Thymus (tissue), 11 donors: ENCODE data around the gene CDH13. TPM values are rescaled to one million over a fixed set of nuclear protein-coding genes. Genes with fewer than 3 reads are reported as not detected.

Source experiments
- DNase-seq, 9 donors: peaks; one replicate each; pipeline ENCODE4 v3.0.0-alpha.2; 2013; ENCODE audit warnings: low spot score in 9 of 9, low read depth in 6 of 9, missing footprints in 1 of 9
- H3K27ac ChIP-seq, 2 donors: one replicate each; pipeline ENCODE4 v1.5.1; 2013; ENCODE audit warnings: control low read depth in 1 of 2, low read depth in 1 of 2, low read length in 1 of 2, mild to moderate bottlenecking in 1 of 2, moderate library complexity in 1 of 2
- H3K27me3 ChIP-seq, 2 donors: one replicate each; pipeline ENCODE4 v1.5.1; 2013; ENCODE audit warnings: low read length in 1 of 2; ENCODE audit not compliant: control insufficient read depth in 2 of 2, insufficient read depth in 1 of 2
- H3K36me3 ChIP-seq, 2 donors: one replicate each; pipeline ENCODE4 v1.5.1; 2013; ENCODE audit warnings: low read length in 1 of 2, mild to moderate bottlenecking in 1 of 2, moderate library complexity in 1 of 2; ENCODE audit not compliant: control insufficient read depth in 2 of 2, insufficient read depth in 2 of 2
- H3K4me1 ChIP-seq, 2 donors: one replicate each; pipeline ENCODE4 v1.5.1; 2013; ENCODE audit warnings: low read length in 2 of 2; ENCODE audit not compliant: control insufficient read depth in 2 of 2, insufficient read depth in 2 of 2
- H3K4me3 ChIP-seq, 2 donors: one replicate each; pipeline ENCODE4 v1.5.1; 2013; ENCODE audit warnings: low read length in 2 of 2, control low read depth in 1 of 2, mild to moderate bottlenecking in 1 of 2
- H3K9me3 ChIP-seq, 2 donors: one replicate each; pipeline ENCODE4 v1.5.1; 2013; ENCODE audit warnings: low read length in 1 of 2, mild to moderate bottlenecking in 1 of 2; ENCODE audit not compliant: control insufficient read depth in 2 of 2, insufficient read depth in 1 of 2
- WGBS: extraction: QIAGEN DNeasy Blood & Tissue Kit; methylation state at CpG from one replicate; pipeline ENCODE4 v1.1.7; 2013; 5-methylcytosine and 5-hydroxymethylcytosine counted together
- polyA plus RNA-seq: library from polyadenylated mRNA; stranded (reverse); fragments of 200-250 nt; gene quantifications from one replicate; pipeline ENCODE4 v1.2.3, GENCODE V29; 2013
- total RNA-seq: library from RNA; stranded (reverse); fragments of 120-200 nt; gene quantifications from one replicate; pipeline ENCODE4 v1.2.4, GENCODE V29; 2013
- donor health status: healthy.

Gene CDH13
- total and polyA plus RNA-seq, 2 donors: 1.5 to 3.7 TPM

GRCh38 chr16:83550183-83550569 is 923.4 kb downstream of the CDH13 start:
- H3K4me3 ChIP-seq: no peak overlapping the region
- no peaks in the 10 kb centered on the region for H3K36me3 ChIP-seq
- no peaks in the 10 kb centered on the region for H3K27me3 ChIP-seq
- H3K4me1 ChIP-seq: no peaks in the 10 kb centered on the region
- 74% methylated on average over 4 of the region's 4 CpGs for WGBS
- no peaks in the 10 kb centered on the region for H3K9me3 ChIP-seq
- no peak for DNase-seq
- no peak overlapping the region for H3K27ac ChIP-seq

DNA sequence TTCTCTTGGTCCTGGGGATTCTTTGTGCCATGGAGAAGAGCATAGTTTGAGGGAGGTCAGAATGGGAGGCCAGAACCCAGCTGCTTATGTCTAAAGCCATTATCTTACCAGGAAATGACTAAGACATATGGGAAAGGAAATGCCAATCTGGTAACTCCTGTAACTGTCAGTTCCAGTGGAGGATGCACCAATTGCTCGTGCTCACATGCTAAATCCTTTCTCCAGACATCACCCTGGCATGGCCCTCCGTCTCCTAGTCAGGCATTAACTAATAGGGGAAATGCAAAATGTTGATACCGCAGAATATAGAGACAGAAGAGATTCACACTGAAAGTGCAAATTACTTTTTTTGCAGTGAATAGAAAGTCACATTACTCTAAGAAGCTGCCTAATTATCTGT is 925.5 kb downstream of the CDH13 start:
- no peak for DNase-seq
- Histone ChIP-seq H3K27ac (no peak overlapping the region), H3K27me3 (no peaks in the 10 kb centered on the region), H3K4me1 (no peaks in the 10 kb centered on the region), H3K4me3 (no peak overlapping the region), H3K36me3 (no peaks in the 10 kb centered on the region), H3K9me3 (no peaks in the 10 kb centered on the region)
- 76% methylated on average over 3 of the region's 3 CpGs for WGBS

DNA sequence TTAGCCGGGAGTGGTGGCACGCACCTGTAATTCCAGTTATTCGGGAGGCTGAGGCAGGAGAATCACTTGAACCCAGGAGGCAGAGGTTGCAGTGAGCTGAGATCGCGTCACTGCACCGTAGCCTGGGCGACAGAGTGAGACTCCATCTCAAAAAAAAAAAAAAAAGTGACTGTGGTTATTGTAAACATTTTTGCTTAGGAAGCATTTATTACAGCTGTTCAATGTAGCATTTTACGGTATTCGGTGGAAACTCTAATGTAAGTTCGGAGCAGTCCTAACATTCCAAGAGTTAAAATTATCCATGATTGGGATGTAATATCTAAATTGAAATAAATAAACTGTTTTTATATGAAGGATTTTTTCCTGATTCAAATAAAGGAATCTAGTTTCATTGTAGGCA is 926.2 kb downstream of the CDH13 start:
- no peaks in the 10 kb centered on the region for H3K36me3 ChIP-seq
- 98% methylated on average over 9 of the region's 10 CpGs for WGBS
- no peak for DNase-seq
- no peaks in the 10 kb centered on the region for H3K9me3 ChIP-seq
- H3K27me3 ChIP-seq: no peaks in the 10 kb centered on the region
- no peak overlapping the region for H3K27ac ChIP-seq
- no peaks in the 10 kb centered on the region for H3K4me1 ChIP-seq
- no peak overlapping the region for H3K4me3 ChIP-seq

DNA sequence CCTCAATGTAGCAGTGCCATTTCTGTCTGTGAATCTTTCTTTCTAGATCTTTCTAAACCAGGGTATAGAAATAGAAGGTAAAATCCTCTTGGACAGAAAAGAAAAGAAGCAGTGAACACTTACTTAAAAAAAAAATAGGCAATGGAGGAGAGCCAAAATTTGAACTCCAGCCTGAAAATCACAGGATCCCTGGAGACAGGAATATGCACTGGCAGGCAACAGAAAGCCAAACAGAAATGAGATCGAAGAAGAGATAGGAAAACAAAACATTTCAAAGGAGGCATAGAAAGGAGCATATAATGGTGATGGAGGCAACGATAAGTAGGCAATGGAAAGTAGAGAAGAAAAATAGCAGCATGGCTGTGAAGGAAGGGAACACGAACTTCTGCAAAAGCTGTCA is 927.3 kb downstream of the CDH13 start:
- Histone ChIP-seq H3K9me3 (no peaks in the 10 kb centered on the region), H3K27ac (no peak overlapping the region), H3K4me1 (no peaks in the 10 kb centered on the region), H3K4me3 (no peak overlapping the region), H3K27me3 (no peaks in the 10 kb centered on the region), H3K36me3 (no peaks in the 10 kb centered on the region)
- WGBS: 40% methylated on average over 3 of the region's 3 CpGs
- no peak for DNase-seq

DNA sequence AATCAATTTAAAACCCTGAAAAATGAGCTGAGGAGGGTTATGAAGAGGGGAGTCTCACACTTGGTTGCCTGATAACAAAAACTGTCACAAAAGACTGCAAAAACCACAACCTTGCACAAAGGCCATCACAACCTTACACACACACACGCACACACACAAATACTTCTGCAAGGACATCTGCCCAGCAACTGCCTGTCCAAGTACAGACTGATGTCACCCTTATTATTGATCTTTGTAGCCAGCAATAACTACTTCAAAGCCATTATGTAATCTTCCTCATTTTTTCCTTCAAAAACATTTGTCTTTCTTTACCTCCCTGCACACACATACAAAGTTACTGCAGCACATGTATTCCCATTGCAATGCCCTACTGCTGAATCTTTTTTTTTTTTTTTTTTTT is 927.8 kb downstream of the CDH13 start:
- no peak overlapping the region for H3K4me3 ChIP-seq
- no peaks in the 10 kb centered on the region for H3K9me3 ChIP-seq
- H3K36me3 ChIP-seq: no peaks in the 10 kb centered on the region
- H3K4me1 ChIP-seq: no peaks in the 10 kb centered on the region
- DNase-seq: no peak
- 91% methylated on average over 1 of the region's 1 CpG for WGBS
- no peak overlapping the region for H3K27ac ChIP-seq
- H3K27me3 ChIP-seq: no peaks in the 10 kb centered on the region

DNA sequence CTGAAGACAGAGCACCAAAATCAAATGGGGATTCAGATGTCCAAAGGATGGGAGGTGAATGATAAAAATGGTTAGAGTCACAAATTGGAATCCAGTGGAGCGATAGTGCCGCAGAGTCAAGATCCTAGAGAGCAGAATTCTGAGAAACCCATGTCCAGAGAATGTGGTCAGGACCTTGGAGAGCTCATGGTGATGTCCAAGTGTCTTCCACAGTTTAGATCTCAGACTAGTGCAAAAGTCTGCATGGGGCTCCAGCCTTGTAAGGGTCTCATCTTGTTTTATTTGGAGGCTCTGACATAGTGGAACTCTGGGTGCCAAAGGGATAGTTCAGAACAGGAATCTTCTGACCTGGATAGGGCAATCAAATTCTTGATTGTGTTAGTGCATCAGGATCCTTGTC is 935.1 kb downstream of the CDH13 start:
- no peak overlapping the region for H3K4me3 ChIP-seq
- no peak overlapping the region for H3K27ac ChIP-seq
- H3K36me3 ChIP-seq: no peaks in the 10 kb centered on the region
- WGBS: 95% methylated on average over 2 of the region's 2 CpGs
- no peaks in the 10 kb centered on the region for H3K4me1 ChIP-seq
- H3K27me3 ChIP-seq: no peaks in the 10 kb centered on the region
- no peak for DNase-seq
- H3K9me3 ChIP-seq: no peaks in the 10 kb centered on the region

DNA sequence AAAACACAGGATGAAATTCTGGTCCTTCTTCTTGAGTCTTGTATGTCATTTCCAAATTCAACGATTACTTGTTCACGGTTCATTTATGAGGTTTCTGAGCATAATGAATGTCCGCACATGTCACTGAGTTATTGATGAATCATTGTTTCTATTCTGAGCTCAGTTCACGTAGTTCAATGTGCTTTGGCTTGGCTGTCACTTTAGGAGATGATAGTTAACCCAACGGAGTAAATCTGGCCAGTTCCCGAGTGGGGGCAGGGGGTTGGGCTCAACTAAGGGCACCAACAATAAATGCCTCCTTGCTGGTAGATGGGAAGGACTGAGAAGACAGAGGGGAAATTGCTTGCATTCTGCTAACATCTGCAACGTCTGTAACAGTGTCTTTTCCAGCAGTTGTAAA is 941.6 kb downstream of the CDH13 start:
- no peaks in the 10 kb centered on the region for H3K4me1 ChIP-seq
- DNase-seq: no peak
- no peak overlapping the region for H3K4me3 ChIP-seq
- H3K36me3 ChIP-seq: no peaks in the 10 kb centered on the region
- no peaks in the 10 kb centered on the region for H3K9me3 ChIP-seq
- H3K27me3 ChIP-seq: no peaks in the 10 kb centered on the region
- no peak overlapping the region for H3K27ac ChIP-seq
- 68% methylated on average over 7 of the region's 7 CpGs for WGBS

DNA sequence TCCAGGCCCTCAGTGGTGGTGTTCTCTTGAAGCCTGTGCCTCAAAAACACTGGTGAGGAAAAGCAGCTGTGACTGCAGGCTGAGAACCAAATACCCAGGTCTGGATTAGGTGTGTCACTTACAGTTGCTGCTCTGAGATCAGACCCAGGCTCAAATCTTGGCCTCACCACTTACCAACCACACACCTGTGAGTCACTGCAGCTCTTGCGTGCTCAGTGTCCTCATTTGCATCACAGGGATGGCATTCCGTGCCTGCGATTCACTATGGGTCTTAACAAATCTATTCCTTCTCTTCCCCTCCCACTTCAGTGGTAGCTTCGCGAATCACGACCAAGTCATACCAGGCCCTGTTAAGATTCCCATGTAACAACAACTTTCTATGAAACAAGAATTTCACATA is 947.6 kb downstream of the CDH13 start:
- no peak for DNase-seq
- Histone ChIP-seq H3K27ac (no peak overlapping the region), H3K4me1 (no peaks in the 10 kb centered on the region), H3K4me3 (no peak overlapping the region), H3K9me3 (no peaks in the 10 kb centered on the region), H3K27me3 (no peaks in the 10 kb centered on the region), H3K36me3 (no peaks in the 10 kb centered on the region)
- WGBS: 86% methylated on average over 6 of the region's 6 CpGs

- 93% methylated on average over 7 of the region's 7 CpGs for WGBS
- Histone ChIP-seq H3K27me3 (no peaks in the 10 kb centered on the region), H3K36me3 (no peaks in the 10 kb centered on the region), H3K4me1 (no peaks in the 10 kb centered on the region), H3K27ac (no peak overlapping the region), H3K4me3 (no peak overlapping the region), H3K9me3 (no peaks in the 10 kb centered on the region)
- no peak for DNase-seq
Measured at GRCh38 chr16:83577078-83577745, 950.4 kb downstream of the CDH13 start.

DNA sequence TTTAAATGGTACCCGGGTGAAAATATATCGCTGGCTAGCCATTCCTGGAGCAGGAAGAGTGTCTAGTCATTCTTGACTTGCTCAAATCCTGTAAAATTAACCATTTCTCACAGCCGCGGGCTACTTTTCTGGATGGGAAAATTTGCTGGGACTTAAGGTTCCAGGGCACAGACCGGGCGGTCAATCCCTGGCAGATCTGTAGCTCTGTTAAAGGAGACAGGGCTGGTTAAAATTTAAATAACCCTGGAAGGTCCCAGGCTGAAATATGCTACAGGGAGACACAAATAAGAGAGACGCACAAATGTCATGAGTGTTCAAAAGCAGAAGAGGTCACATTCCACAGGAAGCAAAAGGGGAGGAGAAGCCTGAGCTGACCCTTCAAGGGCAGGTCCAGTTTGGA is 951.4 kb downstream of the CDH13 start:
- Histone ChIP-seq H3K9me3 (no peaks in the 10 kb centered on the region), H3K27me3 (no peaks in the 10 kb centered on the region), H3K4me1 (no peaks in the 10 kb centered on the region), H3K27ac (no peak overlapping the region), H3K4me3 (no peak overlapping the region), H3K36me3 (no peaks in the 10 kb centered on the region)
- DNase-seq: no peak
- WGBS: 81% methylated on average over 7 of the region's 7 CpGs
